Forelimb muscle (tissue), 1 donor: ENCODE measurements around the gene TXNRD2. TPM values are rescaled to one million over a fixed set of nuclear protein-coding genes. Genes with fewer than 3 reads are reported as not detected.
"Not testable (repeated sequence)": the region's sequence is repeated elsewhere in the genome, so short reads cannot be mapped to it uniquely, and the experiment has no call there.

ENCODE experiments used
- DNase-seq: peaks from one replicate; pipeline ENCODE4 v3.0.0-alpha.2; 2013; ENCODE audit warnings: low read depth
- polyA plus RNA-seq: library from polyadenylated mRNA; unstranded; fragments of 120-200 nt; gene quantifications from one replicate; pipeline ENCODE4 v1.2.1, GENCODE V29; 2013; ENCODE audit not compliant: insufficient read length

The TXNRD2 gene
- polyA plus RNA-seq, 1 donor, result 19.1 TPM

DNA sequence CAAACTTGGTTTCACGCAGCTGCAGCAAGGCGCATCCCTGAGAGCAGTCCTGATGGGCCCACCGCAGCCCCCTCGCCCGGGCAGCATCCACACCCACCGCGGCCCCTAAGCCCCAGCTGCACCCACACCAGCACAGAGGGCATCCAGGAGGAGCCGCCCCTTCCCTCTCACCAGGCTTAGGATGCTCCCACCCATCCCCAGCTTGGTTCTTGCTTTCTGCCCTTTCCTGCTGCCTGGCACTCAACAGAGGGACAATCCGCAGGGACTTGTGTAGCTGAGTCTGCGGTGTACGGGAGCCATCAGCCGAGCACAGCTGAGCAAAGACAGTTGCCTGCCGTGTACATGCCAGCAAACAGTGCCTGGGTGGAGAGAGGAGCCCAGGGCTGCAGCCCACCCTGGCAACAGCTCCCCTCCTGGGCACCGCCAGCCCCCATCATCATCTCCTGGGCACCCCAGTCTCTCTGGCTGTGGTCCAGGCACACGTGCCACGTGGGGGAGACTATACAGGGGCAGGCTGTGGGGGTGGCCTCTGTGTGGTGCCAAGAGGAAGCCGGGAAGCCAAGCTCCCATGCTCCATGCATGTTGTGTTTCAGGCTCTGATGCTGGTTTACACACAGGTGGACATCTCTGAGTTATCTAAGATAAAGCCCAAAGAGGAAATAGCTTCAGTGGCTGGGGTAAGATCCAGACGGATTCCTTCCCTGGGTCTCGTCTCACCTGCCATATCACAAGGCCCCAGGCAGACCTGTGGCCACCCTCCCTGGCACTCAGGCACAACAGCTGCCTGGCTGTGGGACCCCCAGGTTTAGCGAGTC lies 50.9 kb downstream of the TXNRD2 start:
- DNase-seq, result no peak

DNA sequence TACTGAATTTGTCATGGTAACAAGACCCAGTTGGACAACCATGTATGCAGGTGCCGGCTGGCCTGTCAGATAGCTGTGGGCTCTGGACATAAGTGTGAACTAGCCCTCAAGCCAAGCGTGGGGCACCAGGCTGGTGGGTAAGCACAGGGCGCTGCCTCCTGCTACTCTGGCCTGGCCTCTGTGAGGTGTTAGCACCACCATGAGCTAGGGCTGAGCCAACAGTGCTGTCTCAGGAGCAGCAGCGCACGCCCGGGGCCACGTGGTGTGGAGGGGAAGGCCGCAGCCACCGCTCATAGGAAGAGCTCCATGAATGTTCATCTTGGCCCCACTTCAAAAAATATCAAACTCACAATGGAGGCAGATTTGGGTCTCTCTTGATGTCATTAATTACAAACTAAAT lies 51.7 kb downstream of the TXNRD2 start:
- no peak for DNase-seq

DNA sequence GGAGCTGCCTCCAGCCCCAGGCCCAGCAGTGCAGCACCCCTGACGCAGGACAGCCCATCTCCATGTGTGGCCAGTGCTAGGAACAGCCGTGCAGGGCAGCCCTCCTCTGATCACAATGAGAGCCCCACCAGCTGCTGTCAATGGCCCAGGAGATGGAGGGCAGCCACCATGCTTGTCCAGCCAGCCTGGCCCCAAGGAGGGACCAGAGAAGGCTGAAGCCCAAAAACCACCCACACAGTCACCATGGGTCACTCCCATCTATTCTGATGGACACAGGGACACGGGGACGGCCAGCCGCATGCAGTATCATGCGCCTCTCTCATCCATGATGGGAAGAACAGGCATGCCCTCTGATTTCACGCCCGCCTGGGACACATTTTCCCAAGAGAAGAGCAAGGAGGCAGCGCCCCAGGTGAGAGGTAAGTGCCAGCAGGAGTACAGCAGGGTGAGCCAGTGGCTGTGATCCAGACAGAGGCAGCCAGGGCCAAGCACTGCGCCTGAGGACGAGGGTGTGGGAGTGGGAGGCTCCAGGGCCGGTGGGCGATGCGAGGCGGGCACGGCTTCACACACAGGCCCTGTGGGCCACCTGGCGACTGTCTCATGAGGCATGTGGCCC lies 53.4 kb downstream of the TXNRD2 start:
- DNase-seq, result no peak

DNA sequence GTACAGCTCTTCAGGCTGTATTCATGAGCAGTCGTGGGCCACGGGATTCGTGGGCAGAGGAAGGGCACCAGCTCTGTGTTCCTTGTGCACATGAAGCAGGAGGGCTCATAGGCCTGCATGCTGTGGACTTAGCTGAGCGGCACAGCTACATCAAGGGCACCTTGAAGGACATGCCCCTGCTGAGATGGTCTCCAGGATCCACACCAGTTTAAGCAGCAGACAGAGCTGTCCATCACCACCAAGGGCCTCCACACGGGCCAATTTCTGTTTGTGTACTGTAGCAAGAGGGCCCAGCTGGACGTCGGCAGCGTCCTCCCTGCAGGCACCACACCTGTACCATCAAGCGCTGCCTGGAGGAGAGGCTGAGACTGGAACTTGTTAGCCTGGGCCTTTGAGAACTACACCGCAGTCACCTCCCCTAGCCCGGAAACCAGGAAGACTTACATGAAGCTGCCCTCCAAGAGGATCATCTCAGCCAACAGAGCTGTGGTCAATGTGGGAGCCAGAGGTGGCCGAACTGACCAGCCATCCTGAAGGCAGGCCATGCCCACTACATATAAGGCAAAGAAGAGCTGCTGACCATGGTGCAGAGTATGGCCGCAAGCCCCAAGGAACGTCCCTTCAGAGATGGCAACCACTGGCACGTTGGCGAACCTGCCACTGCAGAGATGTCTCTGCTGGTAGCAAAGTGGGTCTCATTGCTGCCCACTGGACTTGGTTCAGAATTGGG lies 54.2 kb downstream of the TXNRD2 start:
- no peak for DNase-seq

DNA sequence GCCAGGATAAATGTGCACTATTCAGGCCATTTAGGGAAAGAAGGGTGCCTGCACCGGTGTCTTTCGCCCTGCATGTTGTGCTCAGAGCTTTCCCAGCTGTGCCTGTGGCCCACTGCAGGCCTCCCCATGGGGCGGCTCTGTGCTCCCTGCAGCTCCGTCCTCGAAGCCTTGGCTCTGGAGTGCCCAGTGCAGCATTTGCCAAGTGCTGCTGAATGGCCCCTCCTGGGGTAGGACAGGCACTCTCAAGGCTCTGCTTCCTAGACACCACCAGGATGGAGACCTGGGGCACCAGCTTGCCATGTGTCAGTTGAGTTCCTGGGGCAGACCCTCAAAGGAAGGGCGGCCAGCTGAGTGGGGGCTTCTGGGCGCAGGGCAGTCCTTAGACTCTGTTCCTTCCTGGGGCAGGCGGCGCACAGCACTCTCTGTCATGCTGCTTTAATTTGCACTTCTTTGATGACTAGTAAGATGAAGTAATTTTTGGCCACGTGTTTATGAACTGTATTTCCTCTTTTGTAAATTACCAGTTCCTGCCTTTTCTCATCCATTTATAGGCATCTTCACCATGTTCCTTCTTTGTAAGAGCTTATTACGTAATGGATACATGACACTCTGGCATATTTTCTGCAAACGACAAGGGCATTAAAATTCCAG lies 54.9 kb downstream of the TXNRD2 start:
- no peak for DNase-seq

DNA sequence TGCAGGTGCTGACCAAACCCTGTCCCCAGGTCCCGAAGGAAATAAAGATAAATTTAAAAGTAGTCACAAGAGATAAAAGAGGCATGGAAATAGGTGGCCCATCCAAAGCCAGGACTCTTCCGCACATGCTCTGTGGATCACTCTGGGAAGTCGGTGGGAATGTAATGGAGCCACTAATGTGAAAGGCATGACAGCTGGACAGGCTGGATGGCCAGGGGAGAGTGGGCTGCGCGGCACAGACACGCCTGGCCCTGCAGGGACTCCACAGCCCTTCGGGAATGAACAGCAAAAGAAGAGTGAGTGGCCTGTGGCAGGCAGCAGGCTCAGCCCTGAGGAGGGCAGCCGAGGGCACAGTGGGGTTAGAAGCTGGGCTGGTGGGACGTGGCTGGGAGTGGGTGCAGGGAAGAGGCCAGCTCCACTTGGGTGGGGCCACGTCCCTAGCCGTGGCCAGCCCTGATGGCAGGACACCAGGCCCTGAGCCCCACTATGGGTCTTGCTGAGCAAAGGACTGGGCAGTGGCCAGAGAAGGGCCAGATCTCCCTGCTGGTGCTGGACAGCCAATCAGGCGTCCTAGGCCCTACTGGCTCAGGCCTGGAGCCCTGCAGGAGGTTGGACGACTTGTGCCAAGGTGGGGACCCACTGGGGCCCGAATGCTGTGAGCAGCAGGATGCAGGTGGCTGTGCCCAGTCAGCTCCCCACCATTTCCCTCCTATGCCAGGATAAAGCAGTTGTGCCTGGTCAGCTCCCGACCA lies 55.6 kb downstream of the TXNRD2 start:
- DNase-seq, result no peak

DNA sequence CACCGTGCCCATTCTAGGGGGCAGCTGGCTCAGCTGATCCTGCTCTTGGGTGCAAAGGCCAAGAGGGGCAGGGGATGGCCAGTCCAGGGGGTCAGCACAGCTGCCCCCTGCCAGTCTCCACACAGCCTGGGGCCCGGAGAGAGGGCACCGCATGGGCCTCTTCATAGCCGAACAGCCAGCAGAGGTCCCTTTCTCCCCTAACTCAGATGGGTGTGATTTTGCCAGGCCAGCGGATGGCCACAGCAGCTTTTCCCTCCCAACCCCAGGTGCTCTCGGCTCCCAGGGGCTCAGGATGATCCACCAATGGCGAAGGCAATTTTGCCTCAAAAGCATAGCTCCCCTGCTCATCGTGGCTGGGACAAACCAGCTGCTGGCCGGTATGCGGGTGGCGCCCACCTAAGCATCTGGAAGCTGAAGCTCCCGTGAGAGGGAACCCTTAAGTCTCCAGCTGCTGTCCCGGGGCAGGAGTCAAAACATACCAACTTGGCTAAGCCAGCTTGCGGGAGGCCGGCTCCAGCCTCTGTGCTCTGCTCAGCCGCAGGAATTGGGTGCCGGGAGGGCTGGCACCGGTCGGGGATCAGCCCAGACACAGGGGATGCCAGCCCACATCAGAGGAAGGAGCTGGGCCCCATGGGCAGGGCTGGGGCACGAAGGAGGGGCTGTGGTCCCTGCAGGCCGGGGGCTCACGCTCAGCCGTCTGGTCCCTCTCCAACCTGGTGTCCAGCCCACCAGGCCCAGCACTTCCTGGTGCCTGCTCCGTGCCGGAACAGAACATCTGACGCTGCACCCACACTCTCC lies 56.5 kb downstream of the TXNRD2 start:
- no peak for DNase-seq

DNA sequence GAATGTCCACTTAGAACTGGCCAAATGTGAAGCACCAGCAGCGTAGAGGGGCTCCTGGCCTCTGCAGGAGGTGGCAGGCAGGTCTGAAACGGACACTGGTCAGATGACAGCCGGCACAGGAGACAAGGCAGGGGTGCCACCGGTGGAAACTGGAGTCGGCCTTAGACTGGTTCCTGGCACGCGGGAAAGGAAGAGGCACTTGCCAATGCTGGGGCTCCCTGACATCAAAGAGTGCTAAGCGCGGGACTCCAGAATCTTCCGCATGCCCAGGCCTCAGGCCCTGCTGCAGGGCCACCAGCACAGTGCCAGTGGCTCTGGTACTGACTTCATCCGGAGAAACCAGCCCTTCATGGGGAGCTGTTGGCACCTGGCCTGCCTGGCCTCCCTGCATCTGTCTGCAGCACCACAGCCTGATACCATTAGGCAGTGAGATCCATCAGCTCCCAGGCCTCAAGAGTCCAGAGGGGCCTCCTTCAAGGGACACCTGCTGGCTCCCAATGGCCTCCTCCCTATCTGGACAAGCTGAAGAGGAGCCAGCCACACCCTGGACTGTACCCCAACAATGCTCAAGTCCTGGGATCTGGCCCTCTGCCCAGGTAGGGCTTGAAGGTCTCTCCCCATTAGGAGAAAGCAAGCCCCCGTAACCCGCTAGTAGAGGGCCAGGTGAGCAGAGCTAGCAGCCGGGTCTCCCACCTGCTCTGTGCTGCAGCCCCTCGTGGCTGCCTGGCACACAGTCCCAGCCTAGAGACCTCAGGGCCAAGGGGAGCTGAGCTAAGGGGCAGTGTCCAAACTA lies 57.3 kb downstream of the TXNRD2 start:
- DNase-seq, result no peak

DNA sequence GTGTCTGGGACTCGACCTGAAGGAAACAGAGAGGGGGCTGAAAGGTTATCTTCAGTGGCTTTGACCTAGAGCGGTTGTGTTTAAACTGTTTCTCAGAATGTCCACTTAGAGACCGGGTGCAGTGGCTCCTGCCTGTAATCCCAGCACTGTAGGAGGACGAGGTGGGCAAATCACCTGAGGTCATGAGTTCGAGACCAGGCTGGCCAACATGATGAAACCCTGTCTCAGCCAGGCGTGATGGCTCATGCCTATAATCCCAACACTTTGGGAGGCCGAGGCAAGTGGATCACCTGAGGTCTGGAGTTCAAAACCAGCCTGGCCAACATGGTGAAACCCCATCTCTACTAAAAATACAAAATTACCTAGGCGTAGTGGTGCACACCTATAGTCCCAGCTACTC lies 58.2 kb downstream of the TXNRD2 start:
- DNase-seq, result not testable (repeated sequence)

DNA sequence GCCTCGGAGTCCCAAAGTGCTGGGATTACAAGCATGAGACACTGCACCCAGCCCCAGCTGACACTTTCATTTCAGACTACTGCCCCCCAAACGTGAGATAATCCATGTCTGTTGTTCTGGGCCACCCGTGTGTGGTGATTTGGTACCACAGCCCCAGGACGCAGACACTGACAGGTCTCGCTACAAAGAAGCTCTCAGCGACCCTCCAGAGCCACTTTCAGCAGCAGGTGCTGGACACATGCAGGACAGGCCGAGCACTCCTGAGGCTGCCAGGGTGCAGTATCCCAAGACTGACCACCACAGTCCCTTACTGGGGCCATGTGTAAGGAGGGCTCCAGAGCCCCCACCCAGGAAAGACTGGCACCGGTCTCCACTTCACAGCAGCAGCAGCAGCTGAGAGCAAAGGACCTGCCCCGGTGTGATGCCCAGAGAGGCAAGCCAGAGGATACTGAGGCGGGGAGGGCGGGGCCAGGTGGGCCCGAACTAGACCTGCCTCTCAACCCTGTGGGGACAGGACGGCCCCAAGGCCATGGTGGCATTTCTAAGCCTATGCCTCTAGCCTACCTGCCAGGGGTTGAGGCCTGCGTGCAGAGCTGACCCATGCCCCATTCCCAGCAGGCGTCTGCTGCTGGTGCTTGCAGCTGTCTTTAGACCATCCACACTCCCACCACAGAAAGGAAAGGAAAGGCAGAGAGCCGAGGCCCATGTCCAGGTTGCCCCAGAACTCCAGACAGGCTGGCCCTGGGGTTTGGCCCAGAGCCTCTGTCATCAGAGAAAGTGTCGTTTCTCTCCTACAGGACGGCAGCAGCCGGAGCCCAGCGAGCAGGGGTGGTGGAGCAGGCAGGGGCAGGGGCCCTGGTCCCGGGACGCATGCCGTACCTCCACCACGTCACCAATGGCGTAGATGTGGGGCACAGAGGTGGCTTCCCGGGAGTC lies 58.9 kb downstream of the TXNRD2 start:
- no peak for DNase-seq

DNA sequence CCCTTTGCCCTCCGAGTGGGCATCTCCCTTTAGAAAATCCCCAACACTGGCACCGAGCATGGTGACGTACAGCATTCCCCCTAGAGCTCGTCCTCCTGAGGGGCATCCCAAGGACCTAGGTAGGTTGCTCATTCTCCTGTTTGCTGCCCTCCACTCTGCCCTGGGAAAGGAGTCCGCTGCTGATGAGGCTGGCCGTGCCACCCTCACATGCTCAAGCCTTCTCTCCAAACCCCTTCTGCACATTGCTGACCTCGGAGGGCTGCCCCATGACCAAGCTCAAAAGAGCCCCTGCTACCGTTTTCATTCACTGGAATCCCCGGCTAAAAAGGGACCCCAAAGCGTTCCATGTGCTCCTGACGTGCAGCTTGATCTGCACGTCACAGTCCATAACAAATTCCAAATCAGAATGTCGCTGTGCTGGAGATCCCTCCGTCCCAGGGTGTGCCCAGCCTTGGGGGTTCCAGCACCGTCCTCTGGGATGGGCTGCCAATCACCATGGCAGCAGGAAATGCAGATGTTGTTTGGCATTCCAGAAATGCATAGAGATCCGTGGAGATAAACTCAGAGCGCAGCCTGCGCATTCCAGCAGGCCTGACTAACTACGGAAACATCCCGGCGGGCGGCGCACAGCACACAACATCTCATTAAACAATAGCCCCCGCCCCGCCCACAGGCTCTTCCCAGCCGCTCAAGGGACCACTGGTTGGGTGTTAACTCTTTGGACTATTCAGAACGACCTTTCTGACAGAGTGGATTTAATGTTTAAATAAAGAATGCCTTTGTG lies 60.6 kb downstream of the TXNRD2 start:
- no peak for DNase-seq

DNA sequence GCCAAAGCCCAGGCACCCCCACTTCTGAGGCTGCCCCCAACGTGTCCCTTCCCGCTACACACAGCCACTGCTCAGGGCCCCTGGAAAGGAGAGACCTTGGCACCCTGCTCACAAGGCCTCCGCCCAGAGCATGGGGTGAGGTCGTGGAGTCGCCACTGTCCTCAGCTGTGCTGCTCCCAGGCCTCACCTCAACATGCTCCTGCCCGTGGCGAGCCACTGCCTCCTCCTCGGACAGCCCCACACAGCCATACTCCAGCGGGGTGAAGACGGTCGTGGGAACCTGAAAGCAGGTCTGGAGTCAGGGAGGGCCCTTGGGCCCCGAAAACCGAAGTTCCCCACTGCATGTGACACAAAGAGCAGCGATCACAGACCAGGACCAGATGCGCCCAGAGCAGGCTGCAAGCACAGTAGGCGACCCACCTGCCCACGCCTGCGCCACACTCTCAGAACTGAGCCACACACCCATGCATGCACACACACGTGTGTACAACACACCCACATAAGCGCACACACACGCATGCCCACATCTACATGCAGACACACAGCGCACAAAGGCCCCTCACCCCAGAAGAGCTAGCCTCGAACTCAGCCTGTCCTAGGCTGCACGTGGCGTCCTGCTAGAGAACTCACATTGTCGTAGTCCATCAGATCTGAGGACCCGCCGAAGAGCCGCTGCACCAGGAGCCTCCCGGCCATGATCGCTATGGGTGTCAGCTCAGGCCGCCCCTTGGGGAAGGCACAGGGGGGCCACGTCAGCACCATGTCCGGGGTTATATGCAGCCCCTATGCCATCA lies 61.4 kb downstream of the TXNRD2 start:
- DNase-seq, result no peak

DNA sequence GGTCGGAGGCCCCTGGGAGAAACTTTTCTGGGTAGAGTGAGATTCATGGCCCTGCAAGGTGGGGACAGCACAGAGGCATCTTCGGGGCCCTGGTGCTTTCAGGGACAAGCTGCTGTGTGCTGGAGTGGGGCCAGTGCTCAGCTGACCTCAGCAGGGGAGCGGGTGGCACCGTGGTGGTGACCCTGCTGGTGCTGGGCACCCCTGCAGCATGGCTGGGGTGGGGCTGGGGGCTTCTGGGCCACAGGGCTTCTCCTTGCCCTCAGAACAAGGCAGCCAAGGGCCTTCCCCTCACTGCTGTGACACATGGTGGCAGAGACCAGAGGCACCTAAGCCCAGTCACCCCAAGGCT lies 62.0 kb downstream of the TXNRD2 start:
- DNase-seq, result no peak

DNA sequence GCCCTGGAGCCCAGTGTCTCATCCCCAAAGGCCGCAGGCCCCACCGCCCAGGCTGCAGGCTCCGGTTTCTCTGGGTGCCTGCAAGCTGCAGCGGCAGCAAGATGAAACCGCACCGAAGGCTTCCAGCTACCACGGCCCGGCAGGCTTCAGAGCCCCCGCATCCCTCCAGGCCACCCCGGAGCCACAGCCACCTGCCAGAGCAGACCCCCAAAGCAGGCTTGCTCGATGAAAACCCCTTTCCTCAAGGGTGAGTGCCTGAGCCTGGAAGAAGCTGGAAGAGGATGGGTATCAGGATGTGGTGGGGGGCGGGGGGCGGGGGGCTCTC lies 62.4 kb downstream of the TXNRD2 start:
- DNase-seq, result no peak

DNA sequence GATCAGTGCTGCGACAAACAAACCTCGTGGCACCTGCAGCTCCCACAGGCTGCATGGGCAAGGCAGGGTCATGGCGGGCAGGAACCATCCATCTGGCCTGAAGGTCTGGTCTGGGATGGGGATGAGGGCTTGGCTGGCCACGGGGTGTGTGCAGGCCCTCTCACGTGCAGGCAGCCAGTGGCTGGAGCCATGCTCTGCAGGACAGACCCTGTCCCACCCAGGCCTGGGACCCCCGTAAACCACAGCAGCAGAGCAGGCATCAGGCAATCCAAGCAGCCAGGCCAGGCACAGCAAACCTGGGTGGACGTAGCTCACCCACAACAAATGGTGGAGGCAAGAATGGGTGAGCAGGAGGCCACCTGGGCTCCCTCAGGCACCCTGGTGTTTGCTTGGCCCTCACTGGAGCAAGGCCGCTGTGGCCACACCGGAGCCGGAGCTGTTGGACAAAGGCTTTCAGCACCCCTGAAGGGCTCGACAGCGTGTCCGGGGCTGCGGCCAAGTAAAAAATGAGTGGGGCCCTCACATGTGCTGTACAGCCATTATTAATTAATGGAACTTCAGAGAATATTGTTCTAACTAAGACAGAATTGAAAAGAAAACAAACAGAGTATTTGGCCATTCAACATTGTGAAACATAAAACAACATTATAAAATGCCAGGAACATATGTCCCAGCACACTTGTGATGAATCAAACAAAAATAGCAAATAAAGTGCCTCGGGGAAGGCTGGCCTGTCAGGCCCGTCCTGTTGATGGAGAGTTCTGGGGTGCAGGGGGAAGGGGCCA lies 63.0 kb downstream of the TXNRD2 start:
- no peak for DNase-seq

DNA sequence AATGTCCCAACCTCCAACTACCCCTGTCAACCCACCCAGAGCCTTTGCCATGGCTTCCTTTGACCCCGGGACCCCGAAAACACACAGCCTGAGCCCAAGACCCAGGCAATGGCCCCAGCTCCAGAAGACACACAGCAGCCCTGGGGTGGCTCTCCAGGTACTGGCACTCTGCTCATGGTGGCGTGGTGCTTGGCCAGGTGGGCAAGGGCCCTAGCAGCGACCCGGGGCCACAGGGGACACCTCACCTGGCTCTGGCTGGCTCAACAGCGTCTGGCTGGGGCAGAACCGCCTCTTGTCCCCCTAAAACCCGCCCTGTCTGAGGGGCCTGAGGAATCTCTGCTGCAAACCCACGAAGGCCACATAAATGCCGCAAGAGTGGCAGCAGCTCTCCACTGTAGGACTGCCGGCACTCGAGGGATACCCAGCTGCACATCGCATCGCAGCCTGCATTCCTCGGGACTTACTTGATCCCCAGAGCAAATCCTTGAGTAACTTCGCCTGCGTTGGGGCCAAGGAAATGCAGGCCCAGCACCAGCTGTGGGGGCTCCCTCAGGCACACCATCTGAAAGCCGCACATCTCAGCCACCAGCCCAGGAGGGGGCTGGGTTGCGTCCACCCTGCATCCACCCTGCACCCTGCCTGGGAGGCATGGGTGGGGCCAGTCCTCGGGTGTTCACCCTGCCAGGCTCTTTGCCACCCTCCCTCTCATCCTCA lies 63.8 kb downstream of the TXNRD2 start:
- DNase-seq, result no peak
